ENCODE measurements around the gene MTHFD1L. TPM values are rescaled to one million over a fixed set of nuclear protein-coding genes. Genes with fewer than 3 reads are reported as not detected.

The MTHFD1L gene
- polyA plus RNA-seq (2012; ENCODE audit: insufficient read length, low read depth) = 120 TPM

DNA sequence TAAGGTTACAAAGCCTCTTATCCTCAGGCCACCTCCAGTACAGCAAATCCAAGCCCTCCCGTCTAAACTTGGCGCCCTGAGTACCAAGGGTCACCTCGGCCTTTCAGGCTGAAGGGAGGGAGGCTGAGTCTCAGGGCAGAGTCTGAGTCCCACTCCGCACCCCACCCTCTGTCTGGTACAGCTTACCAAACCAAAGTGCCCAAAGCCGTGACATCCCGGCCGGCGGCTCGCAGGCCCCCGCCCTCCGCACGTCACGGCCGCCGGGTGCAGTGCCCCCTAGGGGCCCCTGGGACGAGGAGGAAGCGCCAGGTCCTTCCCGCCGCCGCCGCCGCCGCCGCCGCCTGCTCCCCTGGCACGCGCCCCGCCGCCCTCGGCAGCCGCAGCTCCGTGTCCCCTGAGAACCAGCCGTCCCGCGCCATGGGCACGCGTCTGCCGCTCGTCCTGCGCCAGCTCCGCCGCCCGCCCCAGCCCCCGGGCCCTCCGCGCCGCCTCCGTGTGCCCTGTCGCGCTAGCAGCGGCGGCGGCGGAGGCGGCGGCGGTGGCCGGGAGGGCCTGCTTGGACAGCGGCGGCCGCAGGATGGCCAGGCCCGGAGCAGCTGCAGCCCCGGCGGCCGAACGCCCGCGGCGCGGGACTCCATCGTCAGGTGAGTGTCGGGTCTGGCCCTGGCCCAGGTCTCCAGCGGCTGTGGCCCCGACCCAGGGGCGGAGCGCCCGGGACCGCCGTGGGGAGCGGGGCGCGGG, at the start of gene MTHFD1L:
TSS of gene MTHFD1L (plus strand) at position 297 of the 741 bp plus-strand sequence. CDS start at position 418, 121 bp downstream.
- TF ChIP-seq FOXP2 (optimal IDR thresholded peaks at IDR 0.05; ENCODE audit: borderline replicate concordance, extremely low read depth, extremely low read length, insufficient read depth) (no peak), SIN3A (IDR thresholded peaks at IDR 0.05; ENCODE audit: borderline replicate concordance, insufficient read depth, low read length) (no peak), POLR2AphosphoS5 (IDR thresholded peaks at IDR 0.05; ENCODE audit: low read depth, low read length) (no peak)

GRCh38 chr6:150822932-150823331, 42.6 kb upstream of the MTHFD1L start:
- TF ChIP-seq FOXP2 (optimal IDR thresholded peaks at IDR 0.05; ENCODE audit: borderline replicate concordance, extremely low read depth, extremely low read length, insufficient read depth) (no peak), POLR2AphosphoS5 (IDR thresholded peaks at IDR 0.05; ENCODE audit: low read depth, low read length) (no peak), SIN3A (IDR thresholded peaks at IDR 0.05; ENCODE audit: borderline replicate concordance, insufficient read depth, low read length) (no peak), REST (IDR thresholded peaks at IDR 0.05; ENCODE audit: insufficient read depth in 1 of 2, low read depth in 2 of 2, low read length in 2 of 2) (no peak), TAF1 (IDR thresholded peaks at IDR 0.05; ENCODE audit: borderline replicate concordance, insufficient read depth, low read length) (no peak)

GRCh38 chr6:150826788-150827187, 38.7 kb upstream of the MTHFD1L start:
- TF ChIP-seq REST (IDR thresholded peaks at IDR 0.05; ENCODE audit: insufficient read depth in 1 of 2, low read depth in 2 of 2, low read length in 2 of 2) (no peak), FOXP2 (optimal IDR thresholded peaks at IDR 0.05; ENCODE audit: borderline replicate concordance, extremely low read depth, extremely low read length, insufficient read depth) (no peak), SIN3A (IDR thresholded peaks at IDR 0.05; ENCODE audit: borderline replicate concordance, insufficient read depth, low read length) (no peak), POLR2AphosphoS5 (IDR thresholded peaks at IDR 0.05; ENCODE audit: low read depth, low read length) (no peak), TAF1 (IDR thresholded peaks at IDR 0.05; ENCODE audit: borderline replicate concordance, insufficient read depth, low read length) (no peak)

DNA sequence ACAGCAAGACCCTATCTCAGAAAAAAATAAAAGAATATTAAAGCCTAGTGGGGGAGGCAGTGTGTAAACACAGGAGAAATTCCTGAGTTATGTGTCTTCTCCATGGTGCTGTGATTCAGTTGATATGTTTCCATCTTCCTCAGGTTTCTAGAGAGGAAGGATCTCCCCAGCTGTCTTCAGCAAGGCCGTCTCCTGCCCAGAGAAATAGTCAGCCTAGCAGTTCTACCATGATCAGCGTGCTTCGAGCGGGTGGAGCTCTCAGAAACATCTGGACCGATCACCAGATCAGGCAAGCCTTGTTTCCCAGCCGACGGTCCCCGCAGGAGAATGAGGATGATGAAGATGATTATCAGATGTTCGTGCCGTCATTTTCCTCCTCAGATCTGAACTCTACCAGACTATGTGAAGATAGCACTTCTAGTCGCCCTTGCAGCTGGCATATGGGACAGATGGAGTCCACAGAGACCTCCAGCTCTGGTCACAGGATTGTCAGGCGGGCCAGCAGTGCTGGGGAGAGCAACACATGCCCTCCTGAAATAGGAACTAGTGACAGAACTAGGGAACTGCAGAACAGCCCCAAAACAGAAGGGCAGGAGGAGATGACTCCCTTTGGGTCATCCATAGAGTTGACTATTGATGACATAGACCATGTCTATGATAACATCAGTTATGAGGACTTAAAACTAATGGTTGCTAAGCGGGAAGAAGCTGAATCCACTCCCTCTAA, 34.9 kb upstream of the MTHFD1L start:
- TF ChIP-seq SIN3A (IDR thresholded peaks at IDR 0.05; ENCODE audit: borderline replicate concordance, insufficient read depth, low read length) = no peak
- no peak for TF ChIP-seq FOXP2 (optimal IDR thresholded peaks at IDR 0.05; ENCODE audit: borderline replicate concordance, extremely low read depth, extremely low read length, insufficient read depth)
- no peak for TF ChIP-seq TAF1 (IDR thresholded peaks at IDR 0.05; ENCODE audit: borderline replicate concordance, insufficient read depth, low read length)
- no peak for TF ChIP-seq REST (IDR thresholded peaks at IDR 0.05; ENCODE audit: insufficient read depth in 1 of 2, low read depth in 2 of 2, low read length in 2 of 2)
- no peak for TF ChIP-seq POLR2AphosphoS5 (IDR thresholded peaks at IDR 0.05; ENCODE audit: low read depth, low read length)

DNA sequence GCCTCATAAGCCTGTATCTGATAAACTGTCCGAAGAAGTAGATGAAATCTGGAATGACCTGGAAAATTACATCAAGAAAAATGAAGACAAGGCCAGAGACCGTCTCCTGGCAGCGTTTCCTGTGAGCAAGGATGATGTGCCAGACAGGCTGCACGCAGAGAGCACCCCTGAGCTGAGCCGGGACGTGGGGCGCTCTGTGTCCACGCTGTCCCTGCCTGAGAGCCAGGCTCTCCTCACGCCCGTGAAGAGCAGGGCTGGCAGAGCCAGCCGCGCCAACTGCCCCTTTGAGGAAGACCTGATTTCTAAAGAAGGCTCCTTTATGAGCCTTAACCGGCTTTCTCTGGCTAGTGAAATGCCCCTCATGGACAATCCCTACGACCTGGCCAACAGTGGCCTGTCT, 33.9 kb upstream of the MTHFD1L start:
- TF ChIP-seq POLR2AphosphoS5 (IDR thresholded peaks at IDR 0.05; ENCODE audit: low read depth, low read length) (no peak), FOXP2 (optimal IDR thresholded peaks at IDR 0.05; ENCODE audit: borderline replicate concordance, extremely low read depth, extremely low read length, insufficient read depth) (no peak), SIN3A (IDR thresholded peaks at IDR 0.05; ENCODE audit: borderline replicate concordance, insufficient read depth, low read length) (no peak), TAF1 (IDR thresholded peaks at IDR 0.05; ENCODE audit: borderline replicate concordance, insufficient read depth, low read length) (no peak), REST (IDR thresholded peaks at IDR 0.05; ENCODE audit: insufficient read depth in 1 of 2, low read depth in 2 of 2, low read length in 2 of 2) (no peak)
